Measurements from ENCODE around the gene ROGDI. TPM values are rescaled to one million over a fixed set of nuclear protein-coding genes. Genes with fewer than 3 reads are reported as not detected.

ROGDI gene
- total and polyA plus RNA-seq, 9 of the 15 experiments (the other 6 are each of a cell fraction or from before 2014, with no cell fraction given), result 0.97 to 37.3 (median 16.5) TPM

GRCh38 chr16:4798456-4798855 lies 4.0 kb downstream of the ROGDI start:
- ATAC-seq (no peak), FAIRE-seq (no peak), DNase-seq (ENCODE audit: extremely low read depth in 1 of 4, low spot score in 3 of 4) (no peak)
- Histone ChIP-seq H3K4me2 (ENCODE audit: insufficient read depth, low read length) (no peak overlapping the region), H3K9ac (ENCODE audit: insufficient read depth in 1 of 2, low read depth in 2 of 2, low read length in 2 of 2) (no peak overlapping the region), H3K9me1 (ENCODE audit: control insufficient read depth, insufficient read depth, low read length) (no peaks in the 10 kb centered on the region), H3K9me3 (replicated peaks; ENCODE audit: control insufficient read depth, insufficient read depth, low read depth, low read length) (no peaks in the 10 kb centered on the region), H3K4me1 (replicated peaks in 1 of 2; ENCODE audit: control insufficient read depth in 2 of 2, insufficient read depth in 2 of 2, low read length in 2 of 2) (peaks cover 15 to 59% of the 10 kb centered on the region in 2 experiments), H2AFZ (ENCODE audit: low read depth, low read length) (no peak overlapping the region), H3K36me3 (ENCODE audit: control insufficient read depth, insufficient read depth, low read length) (peaks cover 13% of the 10 kb centered on the region; the same call in 1 of the 3 replicates), H3K79me2 (ENCODE audit: control insufficient read depth, insufficient read depth, low read length) (peaks cover 6% of the 10 kb centered on the region; the same call in 2 of the 3 replicates), H4K20me1 (replicated peaks; ENCODE audit: control insufficient read depth, insufficient read depth, low read length) (no peaks in the 10 kb centered on the region), H3K4me3 (no peak overlapping the region), H3K27ac (ENCODE audit: extremely low read depth, low read depth, low read length) (no peak overlapping the region), H3K27me3 (ENCODE audit: control insufficient read depth in 2 of 2, insufficient read depth in 2 of 2, low read length in 2 of 2) (no peaks in the 10 kb centered on the region)
- BruUV-seq (replicated peaks), result no TSS peak
- intact Hi-C loops (cut with micrococcal nuclease), result no loop called here
- ChIA-PET POLR2A (interaction anchor here (0.8 kb wide), 1 partner anchor 30 kb away, joined by 3 read pairs; no protein-coding TSS in a partner anchor), CTCF (ENCODE audit: low intra/inter-chr PET ratio) (no interaction called here)
- 77% methylated on average over 12 of the region's 16 CpGs for WGBS (ENCODE audit: insufficient coverage, low coverage, missing lambda C conversion rate)
- TF ChIP-seq PRPF4 (IDR thresholded peaks at IDR 0.05; ENCODE audit: insufficient read depth, low read depth, low read length, poor library complexity, severe bottlenecking) (no peak), YY1 (IDR thresholded peaks at IDR 0.05; ENCODE audit: borderline replicate concordance in 1 of 3, control insufficient read depth in 1 of 3, extremely low read depth in 1 of 3, insufficient read depth in 3 of 3, insufficient read length in 1 of 3, insufficient replicate concordance in 2 of 3, low read depth in 1 of 3, low read length in 2 of 3) (no peak), KHSRP (IDR thresholded peaks at IDR 0.05) (no peak), TBL1XR1 (IDR thresholded peaks at IDR 0.05; ENCODE audit: low read length in 2 of 2) (no peak), ZNF655 (CRISPR knock-in tag; IDR thresholded peaks at IDR 0.05) (no peak), SAFB (IDR thresholded peaks at IDR 0.05; ENCODE audit: borderline replicate concordance, low read depth, low read length) (no peak), ETV6 (IDR thresholded peaks at IDR 0.05; ENCODE audit: borderline replicate concordance in 1 of 2, low read depth in 2 of 2, low read length in 1 of 2) (no peak), ETV6 (CRISPR knock-in tag; IDR thresholded peaks at IDR 0.05; ENCODE audit: borderline replicate concordance) (no peak), SNIP1 (IDR thresholded peaks at IDR 0.05; ENCODE audit: low read depth) (no peak), E4F1 (CRISPR knock-in tag; IDR thresholded peaks at IDR 0.05; ENCODE audit: borderline replicate concordance) (no peak), TEAD2 (tag; IDR thresholded peaks at IDR 0.05) (no peak), EWSR1 (IDR thresholded peaks at IDR 0.05; ENCODE audit: borderline replicate concordance, low read depth, partially characterized antibody) (no peak), ZNF347 (CRISPR knock-in tag; IDR thresholded peaks at IDR 0.05; ENCODE audit: low read depth) (no peak), HDAC6 (IDR thresholded peaks at IDR 0.05; ENCODE audit: low read depth, low read length) (no peak), KDM4B (IDR thresholded peaks at IDR 0.05; ENCODE audit: borderline replicate concordance in 2 of 2, low read depth in 1 of 2) (no peak)
- in situ Hi-C loops (cut with MboI), result no loop called here

Data from K562 (cell line).